Lung (tissue), 12 donors: ENCODE data around the gene GNG12. TPM values are rescaled to one million over a fixed set of nuclear protein-coding genes. Genes with fewer than 3 reads are reported as not detected.

ENCODE experiments used
- ATAC-seq: fragments of 200-7000 bp; cut with Tn5 transposase; one replicate; pipeline ENCODE4 v1.9.1; 2020; ENCODE audit warnings: moderate number of reproducible peaks; ENCODE audit not compliant: insufficient read depth, low FRiP score
- DNase-seq, 3 donors: peaks; one replicate each; pipeline ENCODE4 v3.0.0-alpha.2; 2013 to 2017
- H3K27ac ChIP-seq, 2 donors: one replicate each; pipeline ENCODE4 v1.5.1; 2013; ENCODE audit warnings: mild to moderate bottlenecking in 2 of 2, moderate library complexity in 2 of 2, control low read depth in 1 of 2, inconsistent platforms in 1 of 2, low read depth in 1 of 2, low read length in 1 of 2
- H3K27me3 ChIP-seq, 3 donors: one replicate each; pipeline ENCODE4 v1.5.1; 2013; ENCODE audit warnings: low read length in 2 of 3; ENCODE audit not compliant: control insufficient read depth in 3 of 3, insufficient read depth in 3 of 3
- H3K36me3 ChIP-seq, 4 donors: one replicate each; pipeline ENCODE4 v1.5.1; 2013; ENCODE audit warnings: low read length in 4 of 4, mild to moderate bottlenecking in 1 of 4, moderate library complexity in 1 of 4; ENCODE audit not compliant: control insufficient read depth in 4 of 4, insufficient read depth in 4 of 4
- H3K4me1 ChIP-seq, 5 donors: one replicate each; pipeline ENCODE4 v1.5.1; 2013; ENCODE audit warnings: low read length in 5 of 5, mild to moderate bottlenecking in 2 of 5, moderate library complexity in 1 of 5; ENCODE audit not compliant: control insufficient read depth in 5 of 5, insufficient read depth in 5 of 5
- H3K4me3 ChIP-seq: one replicate; pipeline ENCODE4 v1.5.1; 2013; ENCODE audit warnings: mild to moderate bottlenecking, control low read depth, moderate library complexity
- H3K9ac ChIP-seq, 2 donors: one replicate each; pipeline ENCODE4 v1.5.1; 2013; ENCODE audit warnings: low read length in 2 of 2, control low read depth in 1 of 2; ENCODE audit not compliant: insufficient read depth in 1 of 2
- H3K9me3 ChIP-seq, 4 donors: one replicate each; pipeline ENCODE4 v1.5.1; 2013; ENCODE audit warnings: low read length in 3 of 4, mild to moderate bottlenecking in 1 of 4, moderate library complexity in 1 of 4; ENCODE audit not compliant: control insufficient read depth in 4 of 4, insufficient read depth in 3 of 4
- WGBS, 2 donors: extraction: QIAGEN DNeasy Blood & Tissue Kit; methylation state at CpG; one replicate each; pipeline ENCODE4 v1.1.7; 2013; 5-methylcytosine and 5-hydroxymethylcytosine counted together
- polyA plus RNA-seq, 2 donors: library from polyadenylated mRNA; stranded (reverse); fragments of 200-250 nt; gene quantifications; one replicate each; pipeline ENCODE4 v1.2.1, GENCODE V29; 2013
- total RNA-seq, 2 donors: library from RNA; depleted of rRNA in 1 of 2; stranded (reverse); fragments of >200 nt in 1 of 2; gene quantifications; one replicate each; pipeline ENCODE4 v1.2.1, GENCODE V29; 2014 to 2021
- TF ChIP-seq, protein P1 (sequence below): IDR thresholded peaks from 2 replicates; pipeline ENCODE4 v1.5.1; 2012; ENCODE audit warnings: mild to moderate bottlenecking; ENCODE audit errors: control extremely low read depth, extremely low read depth
- donor health status: control.
- donor health status: control.
- donor health status: Bipolar disorder and iron deficiency.
- donor health status: healthy.
- donor health status: DM: yes; HTN: yes; CAD: no.

Gene GNG12
- total and polyA plus RNA-seq, 4 donors, result 14.0 to 68.4 (median 32.1) TPM

DNA sequence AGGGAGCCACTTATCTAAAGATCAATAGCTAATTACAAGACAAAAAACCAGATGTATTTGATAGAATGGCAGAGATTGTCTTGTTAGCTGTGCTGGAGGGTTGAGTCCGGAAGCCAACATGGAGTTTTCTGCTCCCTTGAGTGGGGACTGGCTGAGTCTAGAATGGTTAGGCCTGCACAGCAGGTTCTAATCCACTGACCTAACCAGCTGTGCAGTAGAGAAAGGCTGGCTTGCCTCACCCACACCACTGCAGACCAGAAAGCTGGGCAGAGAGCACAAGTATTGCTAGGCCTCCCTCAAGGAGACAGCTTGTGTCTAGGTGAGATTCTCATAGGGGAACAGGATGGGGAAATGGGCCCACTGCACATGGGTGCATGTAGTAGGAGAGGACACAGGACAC lies 11.7 kb upstream of the GNG12 start:
- Histone ChIP-seq H3K9ac (no peak overlapping the region), H3K27me3 (no peaks in the 10 kb centered on the region), H3K36me3 (no peaks in the 10 kb centered on the region), H3K9me3 (no peaks in the 10 kb centered on the region), H3K4me1 (peaks cover 0 to 8% (median 4%) of the 10 kb centered on the region in 5 donors), H3K27ac (no peak overlapping the region), H3K4me3 (no peak overlapping the region)
- 96 to 100% methylated on average over 1 of the region's 1 CpG for WGBS, 2 donors
- TF ChIP-seq, protein P1, sequence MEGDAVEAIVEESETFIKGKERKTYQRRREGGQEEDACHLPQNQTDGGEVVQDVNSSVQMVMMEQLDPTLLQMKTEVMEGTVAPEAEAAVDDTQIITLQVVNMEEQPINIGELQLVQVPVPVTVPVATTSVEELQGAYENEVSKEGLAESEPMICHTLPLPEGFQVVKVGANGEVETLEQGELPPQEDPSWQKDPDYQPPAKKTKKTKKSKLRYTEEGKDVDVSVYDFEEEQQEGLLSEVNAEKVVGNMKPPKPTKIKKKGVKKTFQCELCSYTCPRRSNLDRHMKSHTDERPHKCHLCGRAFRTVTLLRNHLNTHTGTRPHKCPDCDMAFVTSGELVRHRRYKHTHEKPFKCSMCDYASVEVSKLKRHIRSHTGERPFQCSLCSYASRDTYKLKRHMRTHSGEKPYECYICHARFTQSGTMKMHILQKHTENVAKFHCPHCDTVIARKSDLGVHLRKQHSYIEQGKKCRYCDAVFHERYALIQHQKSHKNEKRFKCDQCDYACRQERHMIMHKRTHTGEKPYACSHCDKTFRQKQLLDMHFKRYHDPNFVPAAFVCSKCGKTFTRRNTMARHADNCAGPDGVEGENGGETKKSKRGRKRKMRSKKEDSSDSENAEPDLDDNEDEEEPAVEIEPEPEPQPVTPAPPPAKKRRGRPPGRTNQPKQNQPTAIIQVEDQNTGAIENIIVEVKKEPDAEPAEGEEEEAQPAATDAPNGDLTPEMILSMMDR, result no peak
- ATAC-seq (no peak), DNase-seq (no peak)

DNA sequence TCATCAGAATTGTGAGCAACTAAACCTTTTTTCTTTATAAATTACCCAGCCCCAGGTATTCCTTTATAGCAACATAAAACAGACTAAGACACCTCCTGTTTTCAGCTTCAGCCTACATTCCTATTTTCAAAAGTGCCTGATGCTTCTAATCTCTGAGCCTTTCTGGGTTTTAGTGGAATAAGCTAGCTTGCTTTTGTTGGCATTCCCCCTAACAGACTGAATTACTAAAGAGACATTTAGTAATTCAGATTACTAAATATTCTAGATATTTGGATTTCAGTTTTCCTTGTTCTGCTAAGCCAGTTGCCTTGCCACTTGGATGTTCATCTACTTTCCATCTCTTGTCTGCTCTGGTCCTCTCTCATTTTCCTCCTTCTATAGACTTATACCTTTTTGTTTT lies 10.5 kb upstream of the GNG12 start:
- Histone ChIP-seq H3K27me3 (no peaks in the 10 kb centered on the region), H3K4me3 (no peak overlapping the region), H3K27ac (no peak overlapping the region), H3K36me3 (no peaks in the 10 kb centered on the region), H3K9ac (no peak overlapping the region), H3K9me3 (no peaks in the 10 kb centered on the region), H3K4me1 (peaks cover 0 to 9% (median 6%) of the 10 kb centered on the region in 5 donors)
- DNase-seq, result no peak
- ATAC-seq, result no peak
- TF ChIP-seq, protein P1, result no peak

- TF ChIP-seq, protein P1, result no peak
- Histone ChIP-seq H3K9me3 (no peaks in the 10 kb centered on the region), H3K4me3 (no peak overlapping the region), H3K4me1 (peaks cover 0 to 10% (median 6%) of the 10 kb centered on the region in 5 donors), H3K27me3 (no peaks in the 10 kb centered on the region), H3K27ac (no peak overlapping the region), H3K9ac (no peak overlapping the region), H3K36me3 (no peaks in the 10 kb centered on the region)
- no peak for DNase-seq
- no peak for ATAC-seq
- 91 to 92% methylated on average over 1 of the region's 1 CpG for WGBS, 2 donors
These were observed 10.1 kb upstream of the GNG12 start for GRCh38 chr1:67843331-67843730.

DNA sequence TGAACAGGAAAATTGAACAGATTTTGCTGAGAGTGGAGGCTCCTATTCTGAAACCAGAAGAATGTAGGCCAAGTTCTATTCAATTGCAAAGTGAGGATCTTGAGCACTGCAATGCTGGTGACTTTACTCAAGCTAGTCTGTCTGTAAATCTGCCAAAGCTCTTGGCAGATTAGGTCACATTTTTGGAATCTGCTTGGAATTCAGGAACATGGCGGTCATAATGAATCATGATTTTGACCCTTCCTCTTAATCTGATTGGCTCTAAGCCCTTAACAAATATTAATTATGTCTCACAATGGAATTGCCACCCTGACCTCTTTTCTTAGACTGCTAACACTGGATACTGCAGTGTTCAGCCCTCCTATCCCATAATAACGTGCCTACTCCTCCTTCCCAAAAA lies 7.2 kb upstream of the GNG12 start:
- peak overlapping the region in 1 of 2 donors; percentile 45 for H3K27ac ChIP-seq

More for the DNA sequence above, 7.2 kb upstream of the GNG12 start:
- no peaks in the 10 kb centered on the region for H3K9me3 ChIP-seq
- peak; percentile 40 to 86 (median 82) for DNase-seq
- peak; percentile 15 for ATAC-seq
- whole genome bisulfite sequencing, 2 donors, result 40 to 63% methylated on average over 2 of the region's 2 CpGs
- TF ChIP-seq, protein P1, result no peak
- H3K4me1 ChIP-seq, result peaks cover 0 to 13% (median 6%) of the 10 kb centered on the region in 5 donors
- H3K27me3 ChIP-seq, result peaks cover 0 to 4% (median 0%) of the 10 kb centered on the region in 3 donors
- no peak overlapping the region for H3K4me3 ChIP-seq
- H3K9ac ChIP-seq, result no peak overlapping the region
- H3K36me3 ChIP-seq, result no peaks in the 10 kb centered on the region
